Heart left ventricle (tissue), 13 donors: Measurements from ENCODE around the gene DIAPH2.

ENCODE experiments used
- POLR2A ChIP-seq, 2 donors: fragments of 450-650 bp; IDR thresholded peaks; one replicate each; pipeline ENCODE4 v1.6.1; 2017; ENCODE audit warnings: antibody characterized with exemption in 2 of 2, mild to moderate bottlenecking in 2 of 2, moderate library complexity in 2 of 2
- TF ChIP-seq, protein P1 (sequence below), 12 donors: fragments of 200-600 bp; sonication (generic) in 4 of 12; IDR thresholded peaks; one replicate each; pipeline versions ENCODE4 v1.5.0 to v1.8.0; 2018 to 2022; ENCODE audit warnings: antibody characterized with exemption in 12 of 12, mild to moderate bottlenecking in 5 of 12
- donor health status: ischemic (EF 13 %, LVEDD 7.1; RV severe dilation, severe dysfunction).
- donor health status: DM: no; HTN: yes; CAD: no.
- donor health status: DM: no; HTN: no; CAD: no.
- donor health status: ischemic (EF 25% LVEDD 6.9; RV normal size, moderate dysfunction).
- donor health status: ischemic (EF 25% LVEDD 5.7; RV mildly dilated, moderate dysfunction).
- donor health status: ischemic (EF 35%, LVEDD 5.7; RV mildly dilated, moderate dysfunction).
- donor health status: nonischemic (EF 11% LVEDD 7.7; RV severe dilation, severe dysfunction).
- donor health status: DM: yes; HTN: yes; CAD: no.
- donor health status: PGD.
- donor health status: ischemic (EF 29% LVEDD 5.4; RV normal size, mild dysfunction).
- donor health status: nonischemic (EF 23%, LVEDD 6.1; RV moderate dilation, normal function).

- TF ChIP-seq POLR2A (IDR thresholded peaks at IDR 0.05) = no peak
- TF ChIP-seq, protein P1, sequence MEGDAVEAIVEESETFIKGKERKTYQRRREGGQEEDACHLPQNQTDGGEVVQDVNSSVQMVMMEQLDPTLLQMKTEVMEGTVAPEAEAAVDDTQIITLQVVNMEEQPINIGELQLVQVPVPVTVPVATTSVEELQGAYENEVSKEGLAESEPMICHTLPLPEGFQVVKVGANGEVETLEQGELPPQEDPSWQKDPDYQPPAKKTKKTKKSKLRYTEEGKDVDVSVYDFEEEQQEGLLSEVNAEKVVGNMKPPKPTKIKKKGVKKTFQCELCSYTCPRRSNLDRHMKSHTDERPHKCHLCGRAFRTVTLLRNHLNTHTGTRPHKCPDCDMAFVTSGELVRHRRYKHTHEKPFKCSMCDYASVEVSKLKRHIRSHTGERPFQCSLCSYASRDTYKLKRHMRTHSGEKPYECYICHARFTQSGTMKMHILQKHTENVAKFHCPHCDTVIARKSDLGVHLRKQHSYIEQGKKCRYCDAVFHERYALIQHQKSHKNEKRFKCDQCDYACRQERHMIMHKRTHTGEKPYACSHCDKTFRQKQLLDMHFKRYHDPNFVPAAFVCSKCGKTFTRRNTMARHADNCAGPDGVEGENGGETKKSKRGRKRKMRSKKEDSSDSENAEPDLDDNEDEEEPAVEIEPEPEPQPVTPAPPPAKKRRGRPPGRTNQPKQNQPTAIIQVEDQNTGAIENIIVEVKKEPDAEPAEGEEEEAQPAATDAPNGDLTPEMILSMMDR (IDR thresholded peaks at IDR 0.05) = no peak
Observed at GRCh38 chrX:96696462-96696861, 11.8 kb downstream of the DIAPH2 start.
